ENCODE data around the gene TMEM154. TPM values are rescaled to one million over a fixed set of nuclear protein-coding genes. Genes with fewer than 3 reads are reported as not detected.
"Not testable (repeated sequence)": the region's sequence is repeated elsewhere in the genome, so short reads cannot be mapped to it uniquely, and the experiment has no call there.

TMEM154 gene
- total RNA-seq, 1 donor from 2014 or later, result 8.3 TPM

- no peak for DNase-seq (ENCODE audit: low read depth)
Measured at GRCh38 chr4:152667781-152668180, 12.0 kb downstream of the TMEM154 start.

GRCh38 chr4:152666946-152667345 is 12.9 kb downstream of the TMEM154 start:
- no peak for DNase-seq (ENCODE audit: low read depth)

DNA sequence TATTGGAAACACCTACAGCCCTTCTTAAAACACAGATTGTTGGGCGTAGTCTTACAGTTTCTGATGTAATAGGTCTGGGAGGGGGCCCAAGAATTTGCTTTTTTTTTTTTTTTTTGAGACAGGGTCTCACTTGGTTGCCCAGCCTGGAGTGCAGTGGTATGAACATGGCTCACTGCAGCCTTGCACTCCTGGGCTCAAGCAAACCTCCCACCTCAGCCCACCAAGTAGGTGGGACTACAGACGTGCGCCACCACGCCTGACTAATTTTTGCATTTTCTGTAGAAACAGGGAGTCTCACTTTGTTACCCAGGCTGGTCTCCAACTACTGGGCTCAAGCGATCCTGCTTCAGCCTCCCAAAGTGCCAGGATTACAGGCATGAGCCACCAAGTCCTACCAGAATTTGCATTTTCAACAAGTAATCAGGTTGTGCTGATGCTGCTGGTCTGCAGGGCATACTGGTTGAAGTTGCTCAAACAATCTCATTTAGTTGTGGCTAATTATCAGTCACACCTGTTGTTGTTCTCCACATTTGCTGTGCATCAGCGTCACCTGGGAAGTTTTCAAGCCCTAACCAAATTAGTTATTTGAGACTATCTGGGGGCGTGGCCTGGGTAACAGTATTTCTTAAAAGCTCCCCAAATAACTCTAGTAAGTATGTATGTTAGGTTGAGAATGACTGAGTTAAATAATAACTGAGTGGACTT is 14.0 kb downstream of the TMEM154 start:
- no peak for DNase-seq (ENCODE audit: low read depth)

DNA sequence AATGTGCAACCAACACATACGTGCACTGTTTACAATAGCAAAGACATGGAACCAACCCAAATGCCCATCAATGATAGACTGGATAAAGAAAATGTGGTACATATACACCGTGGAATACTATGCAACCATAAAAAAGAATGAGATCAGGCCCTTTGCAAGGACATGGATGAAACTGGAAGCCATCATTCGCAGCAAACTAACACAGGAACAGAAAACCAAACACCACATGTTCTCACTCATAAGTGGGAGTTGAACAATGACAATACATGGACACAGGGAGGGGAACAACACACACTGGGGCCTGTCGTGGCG is 15.8 kb downstream of the TMEM154 start:
- DNase-seq (ENCODE audit: low read depth), result not testable (repeated sequence)

DNA sequence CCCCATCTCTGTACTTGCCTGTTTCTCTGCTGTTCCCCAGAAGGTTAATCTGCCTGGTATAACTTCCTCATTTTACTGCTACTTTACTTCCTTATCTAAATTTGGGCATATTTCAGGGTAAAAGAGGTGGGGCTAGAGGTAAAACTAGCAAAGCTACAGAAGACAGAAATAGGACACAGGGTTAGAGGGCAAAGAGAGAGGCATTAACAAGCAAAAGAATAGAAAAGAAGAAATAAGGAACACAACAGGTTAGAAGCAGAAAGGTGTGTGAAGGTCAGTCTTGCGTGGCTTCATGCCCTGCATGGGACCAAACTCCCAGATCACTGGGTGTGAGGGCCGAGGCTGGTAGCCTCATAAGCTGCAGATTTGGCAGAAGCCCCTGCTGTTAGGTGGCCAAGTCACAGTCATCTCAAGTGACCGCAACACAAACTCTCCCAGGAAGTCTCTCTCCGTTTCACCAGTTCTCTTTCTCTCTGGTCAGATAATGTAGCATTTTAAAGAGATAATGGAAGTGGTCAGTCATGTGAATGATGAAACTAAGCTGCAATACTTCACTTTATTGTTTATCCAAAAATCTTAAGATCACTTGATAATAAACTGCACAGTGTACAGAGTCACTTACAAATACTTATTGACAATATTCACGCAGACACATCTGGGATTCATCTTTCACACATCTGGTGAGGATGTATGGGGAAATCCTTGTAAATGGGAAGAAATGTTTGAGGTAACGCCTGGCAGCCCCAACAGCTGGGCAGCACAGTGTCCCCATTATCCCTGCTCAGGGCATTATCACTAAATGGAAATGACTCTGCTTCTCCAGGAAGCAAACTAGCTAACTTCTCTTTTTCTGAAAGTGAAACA is 16.4 kb downstream of the TMEM154 start:
- DNase-seq (ENCODE audit: low read depth), result no peak

DNA sequence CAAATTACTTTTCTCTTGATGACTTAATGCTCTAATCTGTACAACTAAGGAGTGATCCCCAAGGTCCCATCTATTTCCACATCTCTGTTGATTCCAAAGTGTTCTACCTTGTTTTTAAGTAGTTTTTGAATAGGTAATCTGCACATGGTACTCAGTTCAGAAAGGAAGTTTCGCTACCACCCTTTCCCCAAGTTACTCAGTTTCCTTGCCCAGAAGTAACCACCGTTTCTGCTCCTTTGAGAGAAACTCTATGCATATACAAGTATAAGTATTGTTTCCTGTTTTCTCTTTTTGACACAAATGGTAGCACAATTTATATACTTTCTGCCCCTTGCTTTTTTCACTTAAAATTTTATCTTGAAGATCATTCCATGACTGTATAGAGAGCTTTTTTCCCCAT is 18.1 kb downstream of the TMEM154 start:
- no peak for DNase-seq (ENCODE audit: low read depth)

DNA sequence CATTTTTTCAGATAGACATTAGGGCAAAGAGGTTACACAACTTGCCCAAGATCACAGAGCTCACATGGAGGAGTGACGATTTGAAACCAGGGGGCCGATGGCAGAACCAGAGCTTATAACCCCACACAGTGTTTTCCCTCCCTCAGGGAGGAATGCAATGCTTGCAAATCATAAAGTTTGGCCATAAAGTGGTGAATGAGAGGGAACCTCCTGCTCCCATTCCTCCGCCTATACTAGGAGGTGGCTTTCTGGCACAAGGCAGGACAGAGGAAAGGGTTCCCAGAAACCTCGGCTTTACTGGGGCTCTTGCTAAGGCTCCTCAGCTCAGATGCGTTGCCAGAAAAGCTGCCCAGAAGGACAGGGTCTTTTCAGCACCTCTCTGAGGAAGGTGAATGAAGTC is 19.3 kb downstream of the TMEM154 start:
- no peak for DNase-seq (ENCODE audit: low read depth)

DNA sequence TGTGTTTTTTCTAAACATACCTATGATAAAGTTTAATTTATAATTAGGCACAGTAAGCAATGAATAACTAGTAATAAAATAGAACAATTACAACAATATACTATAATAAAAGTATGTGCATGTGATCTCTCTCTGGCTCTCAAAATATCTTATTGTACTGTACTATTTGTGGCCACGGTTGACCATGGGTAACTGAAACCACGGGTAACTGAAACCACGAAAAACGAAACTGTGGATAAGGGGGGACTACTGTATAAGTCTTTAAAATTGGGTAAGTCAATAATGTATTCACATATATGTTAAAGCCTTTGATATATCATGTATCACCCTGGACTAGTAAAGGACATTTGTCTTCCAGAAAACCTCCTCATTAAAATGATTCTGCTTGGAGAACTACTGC is 20.0 kb downstream of the TMEM154 start:
- DNase-seq (ENCODE audit: low read depth), result no peak

GRCh38 chr4:152657657-152658056 is 22.1 kb downstream of the TMEM154 start:
- DNase-seq (ENCODE audit: low read depth), result no peak

DNA sequence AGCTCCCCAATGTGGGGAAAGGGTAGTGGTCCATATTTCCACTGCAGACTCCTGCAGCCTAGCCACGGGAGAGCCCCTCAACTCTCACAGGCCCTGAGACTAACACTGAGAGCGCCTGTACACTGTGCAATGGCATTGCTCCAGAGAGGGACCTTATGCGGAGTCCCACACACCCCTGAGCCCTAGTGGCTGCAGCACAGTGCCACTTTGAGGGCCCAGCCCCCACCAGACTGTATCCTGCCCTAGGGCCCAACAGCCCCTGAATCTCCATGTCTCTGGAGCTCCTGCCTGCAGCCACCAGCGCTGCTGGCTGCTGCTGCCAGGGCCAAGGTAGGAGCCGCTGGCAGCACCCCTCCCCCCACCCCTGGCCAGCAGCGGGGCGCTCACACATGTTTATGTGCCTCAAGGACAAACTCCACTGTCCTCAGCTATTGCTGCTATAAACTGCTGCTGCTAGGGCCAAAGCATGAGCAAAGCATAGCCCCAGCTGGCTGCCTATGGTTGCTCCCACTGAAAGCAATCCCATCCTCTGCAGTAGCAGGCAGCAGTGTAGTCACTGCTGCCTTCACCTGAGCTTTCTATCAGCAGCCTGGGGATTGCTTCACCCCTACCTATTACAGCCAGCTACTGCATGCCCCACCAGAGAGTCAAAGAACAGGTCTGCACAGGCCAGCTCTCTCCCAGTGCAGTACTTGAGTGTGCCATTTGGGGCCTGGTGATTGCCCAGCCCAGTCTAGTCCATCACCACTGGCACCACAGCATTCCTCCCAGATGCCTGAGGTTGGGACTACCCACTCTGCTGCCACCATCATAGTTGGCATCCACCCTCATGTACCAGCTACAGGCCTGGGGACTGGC is 24.3 kb downstream of the TMEM154 start:
- no peak for DNase-seq (ENCODE audit: low read depth)

DNA sequence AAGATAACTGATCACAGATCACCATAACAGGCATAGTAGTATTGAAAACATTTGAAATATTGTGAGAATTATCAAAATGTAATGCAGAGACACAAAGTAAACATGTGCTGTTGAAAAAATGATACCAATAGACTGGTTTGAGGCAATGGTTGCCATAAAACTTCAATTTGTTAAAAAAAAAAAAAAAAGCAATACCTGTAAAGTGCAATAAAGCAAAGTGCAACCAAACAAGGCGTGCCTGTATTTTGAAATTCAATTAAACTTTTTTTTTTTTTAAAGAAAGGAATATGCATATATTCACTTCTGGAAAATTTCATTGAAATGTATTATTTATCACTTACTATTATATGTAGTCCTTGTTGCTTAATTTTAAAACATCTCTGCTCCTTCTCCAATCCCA is 27.7 kb downstream of the TMEM154 start:
- no peak for DNase-seq (ENCODE audit: low read depth)

DNA sequence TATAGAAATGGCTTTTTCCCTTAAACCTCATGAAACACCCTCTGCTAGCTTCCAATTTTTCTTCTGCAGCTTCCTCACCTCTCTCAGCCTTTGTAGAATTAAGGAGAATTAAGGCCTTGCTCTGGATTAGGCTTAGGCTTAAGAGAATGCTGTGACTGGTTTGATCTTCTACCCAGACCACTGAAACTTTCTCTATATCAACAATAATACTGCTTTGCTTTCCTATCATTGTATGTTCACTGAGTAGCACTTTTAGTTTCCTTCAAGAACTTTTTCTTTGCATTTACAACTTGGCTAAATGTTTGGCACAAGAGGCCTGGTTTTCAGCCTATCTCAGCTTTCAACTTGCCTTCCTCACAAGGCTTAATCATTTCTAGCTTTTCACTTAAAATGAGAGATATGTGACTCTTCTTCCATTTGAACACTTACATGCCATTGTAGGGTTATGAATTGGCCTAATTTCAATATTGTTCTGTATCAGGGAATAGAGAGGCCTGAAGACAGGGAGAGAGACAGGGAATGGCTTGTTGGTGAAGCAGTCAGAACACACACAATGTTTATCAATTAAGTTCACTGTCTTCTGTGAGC is 28.2 kb downstream of the TMEM154 start:
- no peak for DNase-seq (ENCODE audit: low read depth)

- no peak for DNase-seq (ENCODE audit: low read depth)
Measured at GRCh38 chr4:152646221-152646620, 33.6 kb downstream of the TMEM154 start.

- no peak for DNase-seq (ENCODE audit: low read depth)
Measured at GRCh38 chr4:152644130-152644529, 35.7 kb downstream of the TMEM154 start.

DNA sequence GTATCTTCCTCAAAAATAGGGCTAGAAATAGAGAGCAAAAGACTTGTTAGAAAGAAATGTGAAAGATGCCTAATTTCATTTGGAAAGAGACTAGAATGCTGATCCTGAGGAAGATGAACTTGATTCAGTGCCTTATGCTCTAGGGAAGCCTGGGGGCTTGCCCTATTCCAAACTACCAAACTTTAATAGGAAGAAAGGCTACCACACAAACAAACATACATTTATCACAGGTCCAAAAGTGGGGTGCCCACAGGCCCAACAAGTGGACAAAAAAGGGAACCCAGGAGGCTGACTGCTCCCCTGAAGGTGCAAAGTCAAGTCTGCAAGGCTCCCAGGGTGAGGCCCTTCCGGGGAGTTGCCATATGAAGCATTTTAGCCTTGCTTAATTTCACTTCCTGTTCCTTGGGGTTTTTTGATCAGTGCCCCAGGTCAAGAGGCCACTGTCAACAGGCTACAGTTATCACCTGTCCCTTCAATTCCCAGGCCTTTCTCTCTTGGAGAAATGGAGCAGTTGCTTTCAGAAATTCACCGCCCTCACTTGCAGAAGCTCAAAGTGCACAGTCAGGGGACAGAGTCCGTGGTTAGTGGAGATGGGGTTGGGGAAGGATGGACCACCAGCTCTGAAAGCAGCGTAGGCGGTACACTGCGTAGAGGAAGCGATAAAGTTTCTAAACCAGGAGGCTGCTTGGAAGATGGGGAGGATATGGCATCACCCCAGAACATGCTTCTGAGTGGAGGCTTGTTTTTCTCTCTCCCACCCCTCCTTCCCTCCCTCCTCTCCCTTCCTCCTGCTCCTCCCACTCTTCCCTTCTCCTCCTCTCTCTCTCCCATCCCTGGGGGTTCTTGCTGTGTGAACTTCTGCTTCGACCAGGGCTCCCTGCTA is 36.4 kb downstream of the TMEM154 start:
- no peak for DNase-seq (ENCODE audit: low read depth)

DNA sequence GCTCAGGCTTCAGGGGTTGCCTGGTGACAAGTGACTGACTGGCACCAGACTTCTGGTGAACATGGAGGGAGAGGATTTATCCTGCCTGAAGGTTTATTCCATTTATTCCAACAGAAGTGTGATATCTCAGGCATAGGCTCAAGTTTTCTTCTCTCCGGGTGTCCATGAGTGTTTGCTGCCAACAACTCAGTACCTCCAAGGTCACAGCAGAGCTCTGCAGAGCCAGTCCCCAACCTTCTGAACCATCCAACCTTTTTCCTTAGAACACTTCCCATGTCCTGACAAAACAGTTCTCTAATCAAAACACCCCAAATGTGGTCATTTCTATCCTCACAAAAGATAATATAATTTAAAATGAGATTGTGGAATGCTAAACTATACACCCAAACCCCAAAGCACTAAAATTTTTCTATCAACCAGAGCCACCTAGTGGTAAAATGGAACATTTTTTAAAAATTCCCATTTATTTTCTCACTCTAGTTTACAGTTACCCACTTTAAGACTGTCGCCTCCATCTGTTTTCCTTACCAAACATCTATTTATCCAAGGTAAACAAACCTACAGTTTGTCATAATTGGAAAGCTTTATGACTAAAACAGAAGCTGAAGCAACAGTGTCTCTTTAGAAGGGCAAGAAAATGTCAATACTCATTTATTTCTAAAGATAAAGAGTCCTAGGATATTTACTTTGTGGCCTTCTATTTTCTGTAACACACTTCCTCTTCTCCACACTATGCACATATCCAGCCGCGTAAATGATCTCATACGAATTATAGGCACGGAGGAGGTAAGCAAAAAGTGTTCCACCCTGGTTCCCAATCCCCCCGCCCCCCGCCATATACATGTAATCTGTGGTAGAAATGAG is 39.5 kb downstream of the TMEM154 start:
- peak; percentile 21 for DNase-seq (ENCODE audit: low read depth)

DNA sequence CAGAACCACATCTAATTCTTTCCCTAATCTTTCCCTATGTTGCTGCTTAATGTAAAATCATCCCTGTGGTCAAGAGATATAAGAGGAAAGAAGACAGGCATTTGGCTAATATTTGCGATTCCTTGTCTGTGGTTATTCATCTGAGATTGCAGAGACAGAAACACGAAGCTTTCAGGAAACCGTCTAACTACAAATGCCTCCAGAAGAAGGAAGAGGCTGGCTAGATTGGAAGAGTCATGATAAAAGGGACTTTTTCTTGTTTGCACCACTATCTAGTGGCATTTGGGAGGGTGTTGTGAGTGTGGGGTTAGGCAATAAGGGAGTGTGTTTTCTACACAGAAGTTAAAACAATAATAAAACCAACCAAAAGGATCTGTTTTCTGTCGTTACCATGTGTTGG is 43.9 kb downstream of the TMEM154 start:
- no peak for DNase-seq (ENCODE audit: low read depth)

- DNase-seq (ENCODE audit: low read depth), result peak; percentile 12
Measured at GRCh38 chr4:152634110-152634760, 45.6 kb downstream of the TMEM154 start.

GRCh38 chr4:152633118-152633517 is 46.7 kb downstream of the TMEM154 start:
- no peak for DNase-seq (ENCODE audit: low read depth)

DNA sequence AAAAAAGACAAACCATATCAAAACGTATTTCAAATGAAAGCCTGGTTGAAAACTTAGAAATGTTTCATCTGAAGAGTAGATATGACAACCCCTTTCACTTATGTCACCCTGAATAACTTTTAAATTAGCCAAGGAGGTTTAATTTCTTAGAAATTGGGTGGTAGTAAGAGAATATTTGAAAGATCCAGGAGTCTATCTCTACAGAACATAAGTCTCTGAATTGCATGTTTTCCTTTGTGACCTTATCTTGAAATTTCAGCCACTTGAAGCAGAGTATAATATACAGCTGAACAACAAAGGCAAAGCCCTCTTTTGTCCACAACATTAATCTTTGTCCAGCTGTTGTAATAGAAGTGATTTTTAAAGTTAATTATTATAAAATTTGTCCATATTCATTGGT is 49.5 kb downstream of the TMEM154 start:
- DNase-seq (ENCODE audit: low read depth), result no peak

Measured in renal cortical epithelial cell (primary cell).